Measurements from ENCODE around the gene ZER1.

DNA sequence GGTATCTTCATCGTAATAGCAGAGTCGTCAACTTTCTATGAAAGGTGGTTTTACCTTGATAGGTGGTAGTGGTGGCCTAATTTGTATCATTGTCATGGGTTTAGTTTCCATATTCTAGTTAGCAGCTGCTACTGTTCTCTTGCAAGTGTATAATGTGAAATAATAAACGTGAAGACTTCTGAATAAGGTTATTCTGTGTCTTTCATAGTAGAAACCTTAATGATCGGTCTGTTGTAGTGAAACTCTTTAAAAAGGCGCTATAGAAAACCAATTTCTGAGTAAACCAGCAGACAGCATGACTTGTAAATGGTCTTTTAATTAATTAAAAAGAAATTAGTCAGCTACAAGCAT, 81.1 kb downstream of the ZER1 start:
- TF ChIP-seq POLR2AphosphoS5 (IDR thresholded peaks at IDR 0.05), result no peak
- TF ChIP-seq, protein P1, sequence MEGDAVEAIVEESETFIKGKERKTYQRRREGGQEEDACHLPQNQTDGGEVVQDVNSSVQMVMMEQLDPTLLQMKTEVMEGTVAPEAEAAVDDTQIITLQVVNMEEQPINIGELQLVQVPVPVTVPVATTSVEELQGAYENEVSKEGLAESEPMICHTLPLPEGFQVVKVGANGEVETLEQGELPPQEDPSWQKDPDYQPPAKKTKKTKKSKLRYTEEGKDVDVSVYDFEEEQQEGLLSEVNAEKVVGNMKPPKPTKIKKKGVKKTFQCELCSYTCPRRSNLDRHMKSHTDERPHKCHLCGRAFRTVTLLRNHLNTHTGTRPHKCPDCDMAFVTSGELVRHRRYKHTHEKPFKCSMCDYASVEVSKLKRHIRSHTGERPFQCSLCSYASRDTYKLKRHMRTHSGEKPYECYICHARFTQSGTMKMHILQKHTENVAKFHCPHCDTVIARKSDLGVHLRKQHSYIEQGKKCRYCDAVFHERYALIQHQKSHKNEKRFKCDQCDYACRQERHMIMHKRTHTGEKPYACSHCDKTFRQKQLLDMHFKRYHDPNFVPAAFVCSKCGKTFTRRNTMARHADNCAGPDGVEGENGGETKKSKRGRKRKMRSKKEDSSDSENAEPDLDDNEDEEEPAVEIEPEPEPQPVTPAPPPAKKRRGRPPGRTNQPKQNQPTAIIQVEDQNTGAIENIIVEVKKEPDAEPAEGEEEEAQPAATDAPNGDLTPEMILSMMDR (IDR thresholded peaks at IDR 0.05; ENCODE audit: poor library complexity, severe bottlenecking), result no peak
- TF ChIP-seq EZH2 (IDR thresholded peaks at IDR 0.05; ENCODE audit: borderline replicate concordance, insufficient read depth, low read length, poor library complexity, severe bottlenecking), result no peak
- no peak for TF ChIP-seq RAD21 (conservative IDR thresholded peaks at IDR 0.05)
- TF ChIP-seq, protein P2, sequence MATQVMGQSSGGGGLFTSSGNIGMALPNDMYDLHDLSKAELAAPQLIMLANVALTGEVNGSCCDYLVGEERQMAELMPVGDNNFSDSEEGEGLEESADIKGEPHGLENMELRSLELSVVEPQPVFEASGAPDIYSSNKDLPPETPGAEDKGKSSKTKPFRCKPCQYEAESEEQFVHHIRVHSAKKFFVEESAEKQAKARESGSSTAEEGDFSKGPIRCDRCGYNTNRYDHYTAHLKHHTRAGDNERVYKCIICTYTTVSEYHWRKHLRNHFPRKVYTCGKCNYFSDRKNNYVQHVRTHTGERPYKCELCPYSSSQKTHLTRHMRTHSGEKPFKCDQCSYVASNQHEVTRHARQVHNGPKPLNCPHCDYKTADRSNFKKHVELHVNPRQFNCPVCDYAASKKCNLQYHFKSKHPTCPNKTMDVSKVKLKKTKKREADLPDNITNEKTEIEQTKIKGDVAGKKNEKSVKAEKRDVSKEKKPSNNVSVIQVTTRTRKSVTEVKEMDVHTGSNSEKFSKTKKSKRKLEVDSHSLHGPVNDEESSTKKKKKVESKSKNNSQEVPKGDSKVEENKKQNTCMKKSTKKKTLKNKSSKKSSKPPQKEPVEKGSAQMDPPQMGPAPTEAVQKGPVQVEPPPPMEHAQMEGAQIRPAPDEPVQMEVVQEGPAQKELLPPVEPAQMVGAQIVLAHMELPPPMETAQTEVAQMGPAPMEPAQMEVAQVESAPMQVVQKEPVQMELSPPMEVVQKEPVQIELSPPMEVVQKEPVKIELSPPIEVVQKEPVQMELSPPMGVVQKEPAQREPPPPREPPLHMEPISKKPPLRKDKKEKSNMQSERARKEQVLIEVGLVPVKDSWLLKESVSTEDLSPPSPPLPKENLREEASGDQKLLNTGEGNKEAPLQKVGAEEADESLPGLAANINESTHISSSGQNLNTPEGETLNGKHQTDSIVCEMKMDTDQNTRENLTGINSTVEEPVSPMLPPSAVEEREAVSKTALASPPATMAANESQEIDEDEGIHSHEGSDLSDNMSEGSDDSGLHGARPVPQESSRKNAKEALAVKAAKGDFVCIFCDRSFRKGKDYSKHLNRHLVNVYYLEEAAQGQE (IDR thresholded peaks at IDR 0.05; ENCODE audit: borderline replicate concordance), result no peak
- no peak for TF ChIP-seq EP300 (conservative IDR thresholded peaks at IDR 0.05; ENCODE audit: poor library complexity, severe bottlenecking)

Measured in neural cell (in vitro differentiated cells).